Left ventricle myocardium inferior (tissue), 1 donor: ENCODE data around the gene DNMT1. TPM values are rescaled to one million over a fixed set of nuclear protein-coding genes. Genes with fewer than 3 reads are reported as not detected.

Experiments
- DNase-seq: peaks from one replicate; pipeline ENCODE4 v3.0.0-alpha.2; 2020
- H3K27ac ChIP-seq: fragments of 200-600 bp; replicated peaks from 2 replicates; pipeline ENCODE4 v1.8.0; 2021
- H3K27me3 ChIP-seq: fragments of 200-600 bp; 2 replicates; pipeline ENCODE4 v1.8.0; 2021; ENCODE audit warnings: low read depth
- H3K36me3 ChIP-seq: fragments of 200-600 bp; 2 replicates; pipeline ENCODE4 v1.8.0; 2021
- H3K4me1 ChIP-seq: fragments of 200-600 bp; 2 replicates; pipeline ENCODE4 v1.8.0; 2021
- H3K4me3 ChIP-seq: fragments of 200-600 bp; 2 replicates; pipeline ENCODE4 v1.8.0; 2021; ENCODE audit warnings: mild to moderate bottlenecking, moderate library complexity
- H3K9me3 ChIP-seq: fragments of 200-600 bp; replicated peaks from 2 replicates; pipeline ENCODE4 v1.8.0; 2021
- intact Hi-C: fragments of 100-400 bp; cut with micrococcal nuclease; formaldehyde crosslinking; loops from one replicate; pipeline ENCODE4 v1.11.0; 2022
- total RNA-seq: library from RNA; stranded (reverse); fragmentation: NEBNext Ultra II Directional; extraction: Animal tissue kit (Norgen Biotek cat#: 25700); gene quantifications from one replicate; pipeline ENCODE4 v1.2.1, GENCODE V29; 2021
- TF ChIP-seq, protein P1 (sequence below): fragments of 200-600 bp; IDR thresholded peaks from 2 replicates; pipeline ENCODE4 v1.8.0; 2021; ENCODE audit warnings: antibody characterized with exemption, mild to moderate bottlenecking, borderline replicate concordance
- donor health status: DM: no; HTN: yes; CAD: no; lungs with severe emphysema.

The DNMT1 gene
- total RNA-seq, 1 donor from 2014 or later: 23.9 TPM

- H3K27ac ChIP-seq: no peak overlapping the region
- TF ChIP-seq, protein P1, sequence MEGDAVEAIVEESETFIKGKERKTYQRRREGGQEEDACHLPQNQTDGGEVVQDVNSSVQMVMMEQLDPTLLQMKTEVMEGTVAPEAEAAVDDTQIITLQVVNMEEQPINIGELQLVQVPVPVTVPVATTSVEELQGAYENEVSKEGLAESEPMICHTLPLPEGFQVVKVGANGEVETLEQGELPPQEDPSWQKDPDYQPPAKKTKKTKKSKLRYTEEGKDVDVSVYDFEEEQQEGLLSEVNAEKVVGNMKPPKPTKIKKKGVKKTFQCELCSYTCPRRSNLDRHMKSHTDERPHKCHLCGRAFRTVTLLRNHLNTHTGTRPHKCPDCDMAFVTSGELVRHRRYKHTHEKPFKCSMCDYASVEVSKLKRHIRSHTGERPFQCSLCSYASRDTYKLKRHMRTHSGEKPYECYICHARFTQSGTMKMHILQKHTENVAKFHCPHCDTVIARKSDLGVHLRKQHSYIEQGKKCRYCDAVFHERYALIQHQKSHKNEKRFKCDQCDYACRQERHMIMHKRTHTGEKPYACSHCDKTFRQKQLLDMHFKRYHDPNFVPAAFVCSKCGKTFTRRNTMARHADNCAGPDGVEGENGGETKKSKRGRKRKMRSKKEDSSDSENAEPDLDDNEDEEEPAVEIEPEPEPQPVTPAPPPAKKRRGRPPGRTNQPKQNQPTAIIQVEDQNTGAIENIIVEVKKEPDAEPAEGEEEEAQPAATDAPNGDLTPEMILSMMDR: no peak
- no peaks in the 10 kb centered on the region for H3K9me3 ChIP-seq
- DNase-seq: no peak
- H3K4me3 ChIP-seq: no peak overlapping the region
- intact Hi-C loops: no loop called here
- no peaks in the 10 kb centered on the region for H3K27me3 ChIP-seq
- peaks cover 11% of the 10 kb centered on the region for H3K36me3 ChIP-seq
- peaks cover 49% of the 10 kb centered on the region for H3K4me1 ChIP-seq
Observed at GRCh38 chr19:10189616-10190015, 5.1 kb downstream of the DNMT1 start.

- no peaks in the 10 kb centered on the region for H3K9me3 ChIP-seq
- no peaks in the 10 kb centered on the region for H3K27me3 ChIP-seq
- H3K4me3 ChIP-seq: no peak overlapping the region
- peaks cover 26% of the 10 kb centered on the region for H3K4me1 ChIP-seq
- TF ChIP-seq, protein P1: no peak
- H3K36me3 ChIP-seq: peaks cover 17% of the 10 kb centered on the region
- H3K27ac ChIP-seq: no peak overlapping the region
- intact Hi-C loops: no loop called here
- DNase-seq: no peak
Observed at GRCh38 chr19:10187315-10187714, 7.4 kb downstream of the DNMT1 start.

DNA sequence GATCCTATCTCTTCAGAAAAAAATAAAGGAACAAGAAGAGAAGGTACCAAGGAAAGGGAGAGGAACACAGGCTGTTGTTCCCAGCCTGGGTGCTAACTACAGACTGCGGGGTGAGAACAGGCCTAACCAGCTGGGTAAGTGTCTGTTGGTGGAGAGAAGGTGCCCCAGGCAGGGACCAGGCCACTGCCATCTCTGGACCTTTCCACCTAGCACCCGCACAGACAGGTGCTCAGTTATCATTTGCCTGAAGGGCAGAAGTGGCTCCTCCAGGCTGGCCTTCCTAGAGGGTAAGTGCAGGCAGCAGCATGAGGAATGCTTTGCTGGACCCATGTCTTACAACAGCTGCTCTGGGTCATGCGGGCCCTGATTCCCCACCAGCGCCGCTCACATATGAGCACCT lies 10.1 kb downstream of the DNMT1 start:
- Histone ChIP-seq H3K9me3 (no peaks in the 10 kb centered on the region), H3K27me3 (no peaks in the 10 kb centered on the region), H3K36me3 (peaks cover 37% of the 10 kb centered on the region), H3K4me1 (peaks cover 18% of the 10 kb centered on the region), H3K27ac (no peak overlapping the region), H3K4me3 (no peak overlapping the region)
- DNase-seq: no peak
- intact Hi-C loops: no loop called here
- TF ChIP-seq, protein P1: no peak

- peaks cover 44% of the 10 kb centered on the region for H3K36me3 ChIP-seq
- TF ChIP-seq, protein P1: no peak
- DNase-seq: no peak
- H3K4me3 ChIP-seq: no peak overlapping the region
- no peaks in the 10 kb centered on the region for H3K9me3 ChIP-seq
- no peak overlapping the region for H3K27ac ChIP-seq
- H3K4me1 ChIP-seq: peaks cover 18% of the 10 kb centered on the region
- no peaks in the 10 kb centered on the region for H3K27me3 ChIP-seq
- intact Hi-C loops: no loop called here
Observed at GRCh38 chr19:10183926-10184325, 10.8 kb downstream of the DNMT1 start.

- Histone ChIP-seq H3K36me3 (peaks cover 55% of the 10 kb centered on the region), H3K4me1 (peaks cover 10% of the 10 kb centered on the region), H3K27ac (no peak overlapping the region), H3K4me3 (no peak overlapping the region), H3K27me3 (no peaks in the 10 kb centered on the region), H3K9me3 (no peaks in the 10 kb centered on the region)
- TF ChIP-seq, protein P1: no peak
- intact Hi-C loops: no loop called here
- DNase-seq: no peak
Observed at GRCh38 chr19:10182847-10183246, 11.9 kb downstream of the DNMT1 start.

- no peak for DNase-seq
- Histone ChIP-seq H3K4me1 (peaks cover 3% of the 10 kb centered on the region), H3K4me3 (no peak overlapping the region), H3K36me3 (peaks cover 61% of the 10 kb centered on the region), H3K9me3 (no peaks in the 10 kb centered on the region), H3K27me3 (no peaks in the 10 kb centered on the region), H3K27ac (no peak overlapping the region)
- intact Hi-C loops: no loop called here
- TF ChIP-seq, protein P1: no peak
Observed at GRCh38 chr19:10182076-10182475, 12.7 kb downstream of the DNMT1 start.
